Skeletal muscle satellite cell (primary cell): Measurements from ENCODE around the gene SLC25A44.
"Not testable (repeated sequence)": the region's sequence is repeated elsewhere in the genome, so short reads cannot be mapped to it uniquely, and the experiment has no call there.

ENCODE experiments used
- H3K27me3 ChIP-seq: 2 replicates; pipeline ENCODE4 v1.7.0; 2013; ENCODE audit warnings: low read length; ENCODE audit not compliant: control insufficient read depth, insufficient read depth
- H3K36me3 ChIP-seq: 2 replicates; pipeline ENCODE4 v1.7.0; 2013; ENCODE audit warnings: mild to moderate bottlenecking, control low read depth, low read length; ENCODE audit not compliant: insufficient read depth
- H3K4me1 ChIP-seq: 2 replicates; pipeline ENCODE4 v1.7.0; 2013; ENCODE audit warnings: low read length; ENCODE audit not compliant: control insufficient read depth, insufficient read depth
- H3K4me2 ChIP-seq: 2 replicates; pipeline ENCODE4 v1.7.0; 2013; ENCODE audit warnings: mild to moderate bottlenecking, low read length
- H3K4me3 ChIP-seq: 2 replicates; pipeline ENCODE4 v1.7.0; 2013; ENCODE audit warnings: low read length
- H3K9ac ChIP-seq: 2 replicates; pipeline ENCODE4 v1.7.0; 2013; ENCODE audit warnings: mild to moderate bottlenecking, low read depth, low read length, moderate library complexity
- H3K9me3 ChIP-seq: replicated peaks from 2 replicates; pipeline ENCODE4 v1.7.0; 2013; ENCODE audit warnings: mild to moderate bottlenecking, control low read depth, low read length

SLC25A44 gene

GRCh38 chr1:156214024-156214748 is 20.3 kb downstream of the SLC25A44 start:
- Histone ChIP-seq H3K36me3 (peaks cover 20% of the 10 kb centered on the region), H3K9ac (peak overlapping the region; percentile 94), H3K4me2 (peak overlapping the region; percentile 99), H3K4me1 (peaks cover 18% of the 10 kb centered on the region), H3K9me3 (no peaks in the 10 kb centered on the region), H3K27me3 (no peaks in the 10 kb centered on the region), H3K4me3 (peak overlapping the region; percentile 87)

- not testable (repeated sequence) for H3K9me3 ChIP-seq, H3K9ac ChIP-seq, H3K4me2 ChIP-seq, H3K27me3 ChIP-seq, H3K4me3 ChIP-seq, H3K36me3 ChIP-seq
- peaks cover 18% of the 10 kb centered on the region for H3K4me1 ChIP-seq
Measured at GRCh38 chr1:156216361-156217086, 22.6 kb downstream of the SLC25A44 start.

- H3K9me3 ChIP-seq = no peaks in the 10 kb centered on the region
- no peak overlapping the region for H3K9ac ChIP-seq
- H3K27me3 ChIP-seq = no peaks in the 10 kb centered on the region
- no peak overlapping the region for H3K4me3 ChIP-seq
- H3K4me2 ChIP-seq = no peak overlapping the region
- H3K36me3 ChIP-seq = peaks cover 12% of the 10 kb centered on the region
- H3K4me1 ChIP-seq = peaks cover 19% of the 10 kb centered on the region
Measured at GRCh38 chr1:156217871-156218270, 24.0 kb downstream of the SLC25A44 start.

GRCh38 chr1:156220226-156220625 is 26.3 kb downstream of the SLC25A44 start:
- Histone ChIP-seq H3K4me2 (no peak overlapping the region), H3K27me3 (no peaks in the 10 kb centered on the region), H3K9me3 (no peaks in the 10 kb centered on the region), H3K9ac (no peak overlapping the region), H3K4me1 (peaks cover 15% of the 10 kb centered on the region), H3K4me3 (no peak overlapping the region), H3K36me3 (peaks cover 17% of the 10 kb centered on the region)

- H3K36me3 ChIP-seq = peaks cover 17% of the 10 kb centered on the region
- no peak overlapping the region for H3K9ac ChIP-seq
- no peaks in the 10 kb centered on the region for H3K9me3 ChIP-seq
- H3K4me2 ChIP-seq = no peak overlapping the region
- H3K4me3 ChIP-seq = no peak overlapping the region
- no peaks in the 10 kb centered on the region for H3K27me3 ChIP-seq
- peaks cover 15% of the 10 kb centered on the region for H3K4me1 ChIP-seq
Measured at GRCh38 chr1:156221986-156222692, 28.2 kb downstream of the SLC25A44 start.

GRCh38 chr1:156225677-156226014 is 31.7 kb downstream of the SLC25A44 start:
- H3K9ac ChIP-seq = no peak overlapping the region
- H3K4me3 ChIP-seq = no peak overlapping the region
- H3K27me3 ChIP-seq = no peaks in the 10 kb centered on the region
- H3K4me2 ChIP-seq = no peak overlapping the region
- peaks cover 8% of the 10 kb centered on the region for H3K4me1 ChIP-seq
- no peaks in the 10 kb centered on the region for H3K9me3 ChIP-seq
- H3K36me3 ChIP-seq = peaks cover 21% of the 10 kb centered on the region

- H3K9ac ChIP-seq = no peak overlapping the region
- H3K4me3 ChIP-seq = no peak overlapping the region
- H3K4me2 ChIP-seq = no peak overlapping the region
- H3K36me3 ChIP-seq = peaks cover 21% of the 10 kb centered on the region
- no peaks in the 10 kb centered on the region for H3K9me3 ChIP-seq
- no peaks in the 10 kb centered on the region for H3K27me3 ChIP-seq
- H3K4me1 ChIP-seq = peaks cover 8% of the 10 kb centered on the region
Measured at GRCh38 chr1:156226116-156226538, 32.2 kb downstream of the SLC25A44 start.

GRCh38 chr1:156226782-156227181 is 32.9 kb downstream of the SLC25A44 start:
- Histone ChIP-seq H3K4me1 (peaks cover 8% of the 10 kb centered on the region), H3K4me3 (no peak overlapping the region), H3K9ac (no peak overlapping the region), H3K36me3 (peaks cover 16% of the 10 kb centered on the region), H3K9me3 (no peaks in the 10 kb centered on the region), H3K27me3 (no peaks in the 10 kb centered on the region), H3K4me2 (no peak overlapping the region)

GRCh38 chr1:156228501-156228900 is 34.6 kb downstream of the SLC25A44 start:
- Histone ChIP-seq H3K9me3 (no peaks in the 10 kb centered on the region), H3K4me2 (no peak overlapping the region), H3K36me3 (peaks cover 8% of the 10 kb centered on the region), H3K4me3 (no peak overlapping the region), H3K4me1 (peaks cover 12% of the 10 kb centered on the region), H3K27me3 (no peaks in the 10 kb centered on the region), H3K9ac (no peak overlapping the region)

GRCh38 chr1:156229809-156230472 is 36.0 kb downstream of the SLC25A44 start:
- Histone ChIP-seq H3K4me1 (peaks cover 18% of the 10 kb centered on the region), H3K9me3 (no peaks in the 10 kb centered on the region), H3K4me2 (no peak overlapping the region), H3K9ac (no peak overlapping the region), H3K27me3 (no peaks in the 10 kb centered on the region), H3K4me3 (no peak overlapping the region), H3K36me3 (peaks cover 6% of the 10 kb centered on the region)

- H3K4me3 ChIP-seq = no peak overlapping the region
- no peak overlapping the region for H3K4me2 ChIP-seq
- H3K27me3 ChIP-seq = no peaks in the 10 kb centered on the region
- no peaks in the 10 kb centered on the region for H3K9me3 ChIP-seq
- H3K4me1 ChIP-seq = peaks cover 18% of the 10 kb centered on the region
- H3K9ac ChIP-seq = no peak overlapping the region
- H3K36me3 ChIP-seq = peaks cover 6% of the 10 kb centered on the region
Measured at GRCh38 chr1:156230473-156230837, 36.6 kb downstream of the SLC25A44 start.
